HL-60 (cell line): ENCODE data around the gene KCNE1.

Source experiments
- TF ChIP-seq, protein P1 (sequence below): IDR thresholded peaks from one replicate; pipeline ENCODE4 v1.5.1; 2011; ENCODE audit warnings: low read length, control low read depth, inconsistent platforms; ENCODE audit not compliant: insufficient read depth
- TF ChIP-seq, protein P2 (sequence below): IDR thresholded peaks from 2 replicates; pipeline ENCODE4 v1.6.1; 2012; ENCODE audit warnings: low read depth; ENCODE audit not compliant: insufficient replicate concordance

- TF ChIP-seq, protein P1, sequence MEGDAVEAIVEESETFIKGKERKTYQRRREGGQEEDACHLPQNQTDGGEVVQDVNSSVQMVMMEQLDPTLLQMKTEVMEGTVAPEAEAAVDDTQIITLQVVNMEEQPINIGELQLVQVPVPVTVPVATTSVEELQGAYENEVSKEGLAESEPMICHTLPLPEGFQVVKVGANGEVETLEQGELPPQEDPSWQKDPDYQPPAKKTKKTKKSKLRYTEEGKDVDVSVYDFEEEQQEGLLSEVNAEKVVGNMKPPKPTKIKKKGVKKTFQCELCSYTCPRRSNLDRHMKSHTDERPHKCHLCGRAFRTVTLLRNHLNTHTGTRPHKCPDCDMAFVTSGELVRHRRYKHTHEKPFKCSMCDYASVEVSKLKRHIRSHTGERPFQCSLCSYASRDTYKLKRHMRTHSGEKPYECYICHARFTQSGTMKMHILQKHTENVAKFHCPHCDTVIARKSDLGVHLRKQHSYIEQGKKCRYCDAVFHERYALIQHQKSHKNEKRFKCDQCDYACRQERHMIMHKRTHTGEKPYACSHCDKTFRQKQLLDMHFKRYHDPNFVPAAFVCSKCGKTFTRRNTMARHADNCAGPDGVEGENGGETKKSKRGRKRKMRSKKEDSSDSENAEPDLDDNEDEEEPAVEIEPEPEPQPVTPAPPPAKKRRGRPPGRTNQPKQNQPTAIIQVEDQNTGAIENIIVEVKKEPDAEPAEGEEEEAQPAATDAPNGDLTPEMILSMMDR, result no peak
- TF ChIP-seq, protein P2, sequence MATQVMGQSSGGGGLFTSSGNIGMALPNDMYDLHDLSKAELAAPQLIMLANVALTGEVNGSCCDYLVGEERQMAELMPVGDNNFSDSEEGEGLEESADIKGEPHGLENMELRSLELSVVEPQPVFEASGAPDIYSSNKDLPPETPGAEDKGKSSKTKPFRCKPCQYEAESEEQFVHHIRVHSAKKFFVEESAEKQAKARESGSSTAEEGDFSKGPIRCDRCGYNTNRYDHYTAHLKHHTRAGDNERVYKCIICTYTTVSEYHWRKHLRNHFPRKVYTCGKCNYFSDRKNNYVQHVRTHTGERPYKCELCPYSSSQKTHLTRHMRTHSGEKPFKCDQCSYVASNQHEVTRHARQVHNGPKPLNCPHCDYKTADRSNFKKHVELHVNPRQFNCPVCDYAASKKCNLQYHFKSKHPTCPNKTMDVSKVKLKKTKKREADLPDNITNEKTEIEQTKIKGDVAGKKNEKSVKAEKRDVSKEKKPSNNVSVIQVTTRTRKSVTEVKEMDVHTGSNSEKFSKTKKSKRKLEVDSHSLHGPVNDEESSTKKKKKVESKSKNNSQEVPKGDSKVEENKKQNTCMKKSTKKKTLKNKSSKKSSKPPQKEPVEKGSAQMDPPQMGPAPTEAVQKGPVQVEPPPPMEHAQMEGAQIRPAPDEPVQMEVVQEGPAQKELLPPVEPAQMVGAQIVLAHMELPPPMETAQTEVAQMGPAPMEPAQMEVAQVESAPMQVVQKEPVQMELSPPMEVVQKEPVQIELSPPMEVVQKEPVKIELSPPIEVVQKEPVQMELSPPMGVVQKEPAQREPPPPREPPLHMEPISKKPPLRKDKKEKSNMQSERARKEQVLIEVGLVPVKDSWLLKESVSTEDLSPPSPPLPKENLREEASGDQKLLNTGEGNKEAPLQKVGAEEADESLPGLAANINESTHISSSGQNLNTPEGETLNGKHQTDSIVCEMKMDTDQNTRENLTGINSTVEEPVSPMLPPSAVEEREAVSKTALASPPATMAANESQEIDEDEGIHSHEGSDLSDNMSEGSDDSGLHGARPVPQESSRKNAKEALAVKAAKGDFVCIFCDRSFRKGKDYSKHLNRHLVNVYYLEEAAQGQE, result no peak
These were observed 25.8 kb upstream of the KCNE1 start for GRCh38 chr21:34537838-34538237.
